HCT116 (cell line): ENCODE measurements around the gene RASSF7. TPM values are rescaled to one million over a fixed set of nuclear protein-coding genes. Genes with fewer than 3 reads are reported as not detected.

Source experiments
- ATAC-seq: fragments of 200-7000 bp; cut with Tn5 transposase; 2 replicates; pipeline ENCODE4 v1.9.1; 2020; ENCODE audit warnings: mild to moderate bottlenecking, moderate library complexity
- BruUV-seq: library from RNA; stranded (reverse); fragments of 400-500 nt; replicated peaks from 2 replicates; lab custom pipeline; 2021; lab: Mats Ljungman, UMichigan
- CTCF ChIA-PET: fragments of 300-600 bp; sonication (Branson Sonifier 250); formaldehyde crosslinking; loops from one replicate; lab custom pipeline; 2021; ENCODE audit warnings: antibody characterized with exemption; lab: Charles Lee
- POLR2A ChIA-PET: fragments of 300-600, 350-600 bp; sonication (Branson Sonifier 250); formaldehyde crosslinking; loops from one replicate; lab custom pipeline; 2021; ENCODE audit warnings: antibody characterized with exemption; lab: Charles Lee
- RAD21 ChIA-PET, 2 experiments: fragments of 300-600 bp; sonication (Branson Sonifier 250); formaldehyde crosslinking; loops; one replicate each; lab custom pipeline; 2023; ENCODE audit warnings: low total read pairs in 2 of 2; ENCODE audit not compliant: uncharacterized antibody in 2 of 2, unreplicated experiment in 2 of 2, low non-redundant PET in 1 of 2; lab: Charles Lee
- DNase-seq: peaks from one replicate; pipeline ENCODE4 v3.0.0-alpha.2; 2010; ENCODE audit warnings: low read depth, low spot score
- H2AFZ ChIP-seq: fragments of 200-600 bp; shearing (Covaris generic), sonication (generic); 2 replicates; pipeline ENCODE4 v1.6.1; 2017; ENCODE audit warnings: low read depth, mixed run types, mixed read lengths, antibody characterized with exemption, low read length; ENCODE audit not compliant: poor library complexity, severe bottlenecking
- H3K27ac ChIP-seq: 2 replicates; pipeline ENCODE4 v1.5.1; 2012; ENCODE audit warnings: low read depth, low read length
- H3K27me3 ChIP-seq: fragments of 200-600 bp; sonication (generic); 2 replicates; pipeline ENCODE4 v1.6.1; 2016; ENCODE audit warnings: mixed run types, low read length, mixed read lengths; ENCODE audit not compliant: insufficient read depth
- H3K36me3 ChIP-seq, 2 experiments: fragments of 200-500 bp in 1 of 2; fragments of 200-600 bp in 1 of 2; sonication (Bioruptor generic) in 1 of 2; sonication (generic) in 1 of 2; 2 replicates each; pipeline versions ENCODE4 v1.5.1 to v1.6.1; 2014 to 2016; ENCODE audit warnings: low read length in 2 of 2, inconsistent platforms in 1 of 2, mixed read lengths in 1 of 2, mixed run types in 1 of 2; ENCODE audit not compliant: insufficient read depth in 2 of 2, control insufficient read depth in 1 of 2
- H3K4me1 ChIP-seq, 2 experiments: fragments of 200-600 bp in 1 of 2; sonication (generic) in 1 of 2; 2 replicates each; pipeline versions ENCODE4 v1.5.1 to v1.6.1; 2012 to 2017; ENCODE audit warnings: low read length in 2 of 2, inconsistent platforms in 1 of 2, mild to moderate bottlenecking in 1 of 2, mixed read lengths in 1 of 2, mixed run types in 1 of 2, moderate library complexity in 1 of 2; ENCODE audit not compliant: insufficient read depth in 2 of 2, control insufficient read depth in 1 of 2
- H3K4me2 ChIP-seq: fragments of 200-600 bp; sonication (generic); 2 replicates; pipeline ENCODE4 v1.6.1; 2017; ENCODE audit warnings: mixed run types, low read length, mixed read lengths
- H3K4me3 ChIP-seq, 2 experiments: fragments of 200-600 bp in 1 of 2; sonication (generic) in 1 of 2; replicated peaks in 1 of 2; 2 replicates each; pipeline ENCODE4 v1.5.1; 2011 to 2016; ENCODE audit warnings: low read length in 2 of 2, control low read depth in 1 of 2, low read depth in 1 of 2, mild to moderate bottlenecking in 1 of 2, mixed read lengths in 1 of 2, mixed run types in 1 of 2
- H3K79me2 ChIP-seq: fragments of 200-600 bp; sonication (generic); 2 replicates; pipeline ENCODE4 v1.6.1; 2017; ENCODE audit warnings: mild to moderate bottlenecking, mixed run types, low read length, moderate library complexity, mixed read lengths; ENCODE audit not compliant: insufficient read depth
- H3K9ac ChIP-seq: fragments of 200-600 bp; sonication (generic); 2 replicates; pipeline ENCODE4 v1.6.1; 2016; ENCODE audit warnings: low read length, mixed read lengths
- H3K9me2 ChIP-seq: fragments of 200-600 bp; sonication (generic), shearing (Covaris generic); 2 replicates; pipeline ENCODE4 v1.6.1; 2017; ENCODE audit warnings: mixed run types, mild to moderate bottlenecking, moderate library complexity; ENCODE audit not compliant: insufficient read depth
- H3K9me3 ChIP-seq, 2 experiments: fragments of 200-500 bp in 1 of 2; fragments of 200-600 bp in 1 of 2; sonication (Bioruptor generic) in 1 of 2; sonication (generic) in 1 of 2; 2 replicates each; pipeline ENCODE4 v1.6.1; 2014 to 2017; ENCODE audit warnings: low read length in 2 of 2, mixed read lengths in 2 of 2, inconsistent platforms in 1 of 2, low read depth in 1 of 2, mild to moderate bottlenecking in 1 of 2, mixed run types in 1 of 2, moderate library complexity in 1 of 2; ENCODE audit not compliant: control insufficient read depth in 1 of 2, insufficient read depth in 1 of 2
- H4K20me1 ChIP-seq: fragments of 200-600 bp; sonication (generic), shearing (Covaris generic); 2 replicates; pipeline ENCODE4 v1.6.1; 2017; ENCODE audit warnings: mixed run types, mild to moderate bottlenecking, moderate library complexity; ENCODE audit not compliant: insufficient read depth
- ATF3 ChIP-seq: IDR thresholded peaks from 2 replicates; pipeline ENCODE4 v1.6.1; 2012
- CEBPB ChIP-seq: IDR thresholded peaks from 2 replicates; pipeline ENCODE4 v1.6.1; 2012; ENCODE audit warnings: low read depth
- EZH2 ChIP-seq: fragments of 200-600 bp; sonication (generic); IDR thresholded peaks from 2 replicates; pipeline ENCODE4 v1.6.1; 2017; ENCODE audit warnings: antibody characterized with exemption, mixed run types
- EZH2phosphoT487 ChIP-seq: fragments of 200-600 bp; IDR thresholded peaks from 2 replicates; pipeline ENCODE4 v1.6.1; 2018; ENCODE audit warnings: antibody characterized with exemption, borderline replicate concordance
- JUND ChIP-seq: IDR thresholded peaks from 2 replicates; pipeline ENCODE4 v1.6.1; 2012
- MAX ChIP-seq: IDR thresholded peaks from 2 replicates; pipeline ENCODE4 v1.6.1; 2012
- POLR2AphosphoS5 ChIP-seq: IDR thresholded peaks from 2 replicates; pipeline ENCODE4 v1.6.1; 2011; ENCODE audit warnings: mild to moderate bottlenecking, low read depth, low read length, moderate library complexity
- RAD21 ChIP-seq: IDR thresholded peaks from 2 replicates; pipeline ENCODE4 v1.6.1; 2012; ENCODE audit warnings: low read depth, mild to moderate bottlenecking
- REST ChIP-seq: IDR thresholded peaks from 2 replicates; pipeline ENCODE4 v1.6.1; 2012; ENCODE audit warnings: low read depth
- SRF ChIP-seq: IDR thresholded peaks from 2 replicates; pipeline ENCODE4 v1.6.1; 2012; ENCODE audit warnings: low read depth
- TCF7L2 ChIP-seq: IDR thresholded peaks from 2 replicates; pipeline ENCODE4 v1.7.0; 2011; ENCODE audit warnings: borderline replicate concordance, inconsistent platforms; ENCODE audit not compliant: insufficient read depth, insufficient read length; ENCODE audit errors: extremely low read depth
- ZFX ChIP-seq: fragments of 450-650 bp; IDR thresholded peaks from 2 replicates; pipeline ENCODE4 v1.6.1; 2017
- intact Hi-C: fragments of 100-400 bp; cut with micrococcal nuclease; formaldehyde crosslinking; loops from 2 replicates; pipeline ENCODE4 v1.10.0; 2022
- total RNA-seq: library from RNA; stranded (reverse); gene quantifications from one replicate; pipeline ENCODE4 v1.2.1, GENCODE V29; 2021; ENCODE audit not compliant: unreplicated experiment

The RASSF7 gene
- total RNA-seq, 1 experiment from 2014 or later = 35.9 TPM

GRCh38 chr11:567629-568292 is 7.0 kb downstream of the RASSF7 start:
- peak overlapping the region; percentile 67 for H3K9ac ChIP-seq
- H3K4me3 ChIP-seq = peak overlapping the region; percentile 71 to 75
- H3K79me2 ChIP-seq = no peaks in the 10 kb centered on the region
- 0 out of 4 replicates have a peak, but pooled peaks cover 0 to 3% of the 10 kb centered on the region in 2 experiments for H3K36me3 ChIP-seq
- H3K9me2 ChIP-seq = no peaks in the 10 kb centered on the region
- intact Hi-C loops = no loop called here
- BruUV-seq = no TSS peak
- peak overlapping the region; percentile 96; the same call in 1 of the 2 replicates for H3K27ac ChIP-seq
- no peak for DNase-seq
- no peak overlapping the region for H2AFZ ChIP-seq
- peak overlapping the region; percentile 83 for H3K4me2 ChIP-seq
- H4K20me1 ChIP-seq = no peaks in the 10 kb centered on the region
- ChIA-PET CTCF (no interaction called here), POLR2A (no interaction called here), RAD21 (no interaction called here)
- no peak for TF ChIP-seq EZH2phosphoT487
- 0 out of 2 replicates have a peak, but pooled peaks have one; percentile 8 for TF ChIP-seq POLR2AphosphoS5
- H3K9me3 ChIP-seq = no peaks in the 10 kb centered on the region
- peak; percentile 23 for ATAC-seq
- H3K27me3 ChIP-seq = no peaks in the 10 kb centered on the region
- peaks cover 11 to 53% of the 10 kb centered on the region in 2 experiments; a peak in 3 of 4 replicates for H3K4me1 ChIP-seq

- Histone ChIP-seq H3K4me1 (peaks cover 11 to 51% of the 10 kb centered on the region in 2 experiments; a peak in 3 of 4 replicates), H3K9ac (peak overlapping the region; percentile 82), H2AFZ (no peak overlapping the region), H3K9me3 (no peaks in the 10 kb centered on the region), H3K4me2 (peak overlapping the region; percentile 83), H3K79me2 (no peaks in the 10 kb centered on the region), H3K27me3 (no peaks in the 10 kb centered on the region), H3K27ac (peak overlapping the region; percentile 96), H3K4me3 (peak overlapping the region; percentile 71 to 75), H3K36me3 (0 out of 4 replicates have a peak, but pooled peaks cover 0 to 3% of the 10 kb centered on the region in 2 experiments), H4K20me1 (no peaks in the 10 kb centered on the region), H3K9me2 (no peaks in the 10 kb centered on the region)
- POLR2A ChIA-PET = no interaction called here
- DNase-seq = peak; percentile 76
- CTCF ChIA-PET = no interaction called here
- BruUV-seq = no TSS peak
- RAD21 ChIA-PET = no interaction called here
- TF ChIP-seq RAD21 (no peak), TCF7L2 (peak; percentile 67), SRF (no peak), JUND (no peak), EZH2 (no peak), REST (no peak), CEBPB (no peak), ZFX (peak; percentile 42; the same call in 1 of the 2 replicates), ATF3 (no peak), POLR2AphosphoS5 (peak; percentile 63), MAX (no peak)
- peak; percentile 95 for ATAC-seq
- intact Hi-C loops = no loop called here
Measured at GRCh38 chr11:568306-569157, 7.8 kb downstream of the RASSF7 start.
